SIG-M5 treated with dmso at 0.1 percent for 504 hours (cell line): Measurements from ENCODE around the gene FAM174C.

Source experiments
- DNase-seq: peaks from one replicate; lab custom pipeline; 2025; ENCODE audit not compliant: unreplicated experiment; lab: John Stamatoyannopoulos, UW

The FAM174C gene

DNA sequence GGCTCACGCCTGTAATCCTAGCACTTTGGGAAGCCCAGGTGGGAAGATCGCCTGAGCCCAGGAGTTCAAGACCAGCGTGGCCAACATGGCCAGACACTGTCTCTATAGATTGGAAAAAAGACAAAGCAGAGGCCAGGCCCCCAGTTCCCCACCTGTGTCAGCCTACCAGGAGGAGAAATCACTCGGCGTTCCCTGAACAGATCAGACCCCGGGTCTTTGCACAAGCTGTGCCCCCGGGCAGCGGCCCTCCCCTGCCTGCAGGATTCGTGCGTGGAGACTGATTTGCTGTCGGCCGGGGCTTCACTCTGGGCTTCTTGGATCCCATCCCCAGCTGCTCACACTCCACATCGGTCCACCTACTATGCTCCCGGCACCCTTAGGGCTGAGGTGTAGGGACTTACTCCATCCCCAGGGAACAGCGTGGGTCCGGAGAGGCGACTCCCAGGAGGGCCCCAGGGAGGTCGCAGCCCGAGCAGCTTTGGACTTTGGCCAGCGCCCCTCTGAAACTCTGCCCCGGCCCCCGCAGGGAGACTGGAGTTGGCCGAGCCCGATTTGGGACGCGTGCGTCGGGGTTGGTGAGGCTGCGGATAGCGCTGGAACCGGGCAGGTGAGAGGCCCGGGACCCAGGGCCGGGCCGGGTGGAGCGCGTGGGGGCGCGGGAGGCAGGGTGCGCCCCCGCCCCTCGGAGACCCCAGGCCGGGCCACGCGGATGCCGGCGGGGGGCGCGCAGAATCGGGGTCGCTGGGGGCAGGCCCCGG is 9.8 kb downstream of the FAM174C start:
- no peak for DNase-seq

DNA sequence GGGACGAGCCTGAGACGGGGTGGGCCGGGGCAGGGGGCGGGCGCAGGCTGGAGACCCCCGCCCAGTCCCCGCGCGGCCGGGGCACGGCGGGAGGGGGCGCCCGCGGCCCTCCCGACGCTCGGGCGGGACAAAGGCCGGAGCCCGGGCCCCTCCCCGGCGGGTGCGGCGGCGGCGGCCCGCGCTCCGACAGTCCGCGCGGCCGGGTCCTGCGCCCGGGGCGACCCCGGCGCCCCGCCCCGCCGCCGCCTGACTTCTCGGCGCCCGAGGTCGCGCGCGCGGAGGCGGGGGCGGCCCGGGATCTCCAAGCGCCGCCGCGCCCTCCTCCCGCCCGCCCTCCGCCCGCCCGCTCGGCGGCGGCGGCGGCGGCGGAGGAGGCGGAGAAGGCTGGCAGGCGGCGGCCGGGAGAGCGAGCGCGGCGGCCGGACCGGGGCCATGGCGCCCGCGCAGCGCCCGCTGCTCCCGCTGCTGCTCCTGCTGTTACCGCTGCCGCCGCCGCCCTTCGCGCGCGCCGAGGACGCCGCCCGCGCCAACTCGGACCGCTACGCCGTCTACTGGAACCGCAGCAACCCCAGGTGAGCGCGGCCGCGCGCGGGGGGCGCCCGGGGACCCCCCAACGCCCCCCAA is 10.5 kb downstream of the FAM174C start, which contains the start of gene EFNA2:
Gene EFNA2, plus strand, starts transcription at position 137 of the 624 bp plus-strand sequence. Its CDS starts 296 bp downstream, at position 433.
- no peak for DNase-seq

DNA sequence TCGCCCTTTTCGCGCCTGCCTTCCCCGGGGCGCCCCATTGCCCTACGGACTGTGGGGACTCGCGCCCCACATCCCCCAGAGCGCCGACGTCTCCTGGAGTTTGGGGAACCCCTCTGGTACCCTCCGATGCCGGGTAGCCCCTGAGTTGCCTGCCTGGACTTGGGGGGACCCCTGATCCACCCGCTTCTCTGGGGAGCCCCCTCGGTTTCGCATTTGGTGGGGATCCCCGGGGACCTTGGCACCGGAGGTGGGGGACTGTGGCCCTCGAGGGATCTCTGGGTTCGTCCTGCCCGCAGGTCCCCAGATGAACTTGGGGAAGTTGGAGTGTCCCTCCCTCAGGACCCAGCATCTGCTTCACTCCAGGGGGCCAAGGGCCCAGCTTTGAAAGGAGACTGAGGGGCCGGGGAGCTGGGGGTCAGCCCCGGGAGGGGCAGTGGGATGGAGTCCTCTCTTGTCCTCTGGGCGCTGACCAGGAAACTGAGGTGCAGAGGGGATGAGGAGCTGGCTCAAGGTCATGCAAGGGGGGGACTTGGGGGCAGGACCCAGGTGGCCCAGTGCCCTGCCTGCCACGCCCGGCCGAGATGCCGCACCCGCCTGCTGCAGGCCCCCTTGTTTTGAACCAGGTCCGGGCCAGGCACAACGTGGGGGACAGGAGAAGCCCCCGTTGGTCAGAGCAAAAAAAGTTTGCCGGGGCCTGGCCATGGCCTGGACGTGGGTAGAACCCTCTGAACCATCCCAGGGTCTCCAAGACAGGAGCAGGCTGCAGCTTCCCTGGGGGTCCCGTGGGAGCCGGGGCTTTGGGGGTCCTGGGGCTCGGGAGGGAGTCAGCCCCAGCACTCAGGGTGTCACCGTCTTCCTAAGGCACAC is 11.4 kb downstream of the FAM174C start:
- no peak for DNase-seq

DNA sequence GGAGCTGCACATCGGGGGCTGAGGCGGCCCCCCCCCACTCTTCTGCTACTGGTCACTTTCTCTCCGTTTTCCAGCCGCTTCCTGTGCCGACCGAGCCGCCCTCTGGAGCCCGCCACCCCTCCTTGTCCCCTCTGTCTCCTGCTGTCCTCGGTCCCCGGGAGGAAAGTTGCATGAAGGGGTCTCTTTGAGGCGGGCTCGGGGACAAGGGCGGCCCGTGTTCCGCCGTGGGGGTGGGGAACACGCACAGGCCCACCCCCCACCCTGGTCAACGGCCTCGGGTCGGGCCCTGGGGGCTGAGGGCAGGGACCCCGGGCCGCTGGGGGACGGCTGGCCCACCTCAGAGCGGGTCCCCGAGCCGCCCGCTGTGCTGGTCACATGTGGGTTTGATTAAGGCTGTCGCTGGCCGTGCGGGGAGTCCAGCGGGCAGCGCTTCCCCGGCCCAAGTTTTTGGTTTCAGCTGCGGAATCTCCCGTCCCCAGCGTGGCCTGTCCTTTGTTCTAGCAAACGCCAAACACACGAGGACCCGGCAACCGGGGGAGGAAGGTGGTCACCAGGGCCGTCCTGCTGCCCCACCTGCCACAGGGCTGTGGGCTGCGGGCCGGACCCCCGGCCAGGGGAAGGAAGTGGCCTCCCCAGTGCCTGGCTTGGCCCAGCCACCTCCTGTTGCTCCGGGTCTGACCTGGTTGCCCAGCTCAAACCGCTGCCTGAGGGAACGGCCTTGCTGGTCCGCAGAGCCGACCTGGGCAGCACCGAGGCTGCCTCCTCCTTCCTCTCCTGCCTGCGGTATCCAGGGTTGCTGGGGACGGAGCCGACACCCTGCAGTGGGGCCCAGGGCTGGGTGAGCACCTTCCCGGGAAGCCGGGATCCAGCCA is 12.3 kb downstream of the FAM174C start:
- DNase-seq: no peak

DNA sequence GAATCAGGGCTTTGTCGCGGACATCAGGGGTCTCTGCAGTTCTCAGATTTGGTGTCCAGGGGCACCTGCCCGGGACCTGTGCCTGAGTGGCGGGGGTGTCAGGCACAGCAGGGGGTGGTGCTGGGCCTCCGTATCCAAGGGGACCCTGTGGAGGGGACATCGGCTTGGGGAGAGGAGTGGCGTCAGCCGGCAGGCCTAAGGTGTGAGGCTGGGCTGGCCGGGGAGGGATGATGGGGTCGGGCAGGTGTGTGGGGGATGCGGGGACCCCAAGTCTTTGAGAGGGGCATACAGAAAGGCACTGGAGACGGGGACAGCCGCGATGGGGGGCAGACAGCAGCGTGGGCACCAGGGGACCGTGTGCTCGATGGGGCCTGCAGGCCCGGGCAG is 12.9 kb downstream of the FAM174C start:
- no peak for DNase-seq

DNA sequence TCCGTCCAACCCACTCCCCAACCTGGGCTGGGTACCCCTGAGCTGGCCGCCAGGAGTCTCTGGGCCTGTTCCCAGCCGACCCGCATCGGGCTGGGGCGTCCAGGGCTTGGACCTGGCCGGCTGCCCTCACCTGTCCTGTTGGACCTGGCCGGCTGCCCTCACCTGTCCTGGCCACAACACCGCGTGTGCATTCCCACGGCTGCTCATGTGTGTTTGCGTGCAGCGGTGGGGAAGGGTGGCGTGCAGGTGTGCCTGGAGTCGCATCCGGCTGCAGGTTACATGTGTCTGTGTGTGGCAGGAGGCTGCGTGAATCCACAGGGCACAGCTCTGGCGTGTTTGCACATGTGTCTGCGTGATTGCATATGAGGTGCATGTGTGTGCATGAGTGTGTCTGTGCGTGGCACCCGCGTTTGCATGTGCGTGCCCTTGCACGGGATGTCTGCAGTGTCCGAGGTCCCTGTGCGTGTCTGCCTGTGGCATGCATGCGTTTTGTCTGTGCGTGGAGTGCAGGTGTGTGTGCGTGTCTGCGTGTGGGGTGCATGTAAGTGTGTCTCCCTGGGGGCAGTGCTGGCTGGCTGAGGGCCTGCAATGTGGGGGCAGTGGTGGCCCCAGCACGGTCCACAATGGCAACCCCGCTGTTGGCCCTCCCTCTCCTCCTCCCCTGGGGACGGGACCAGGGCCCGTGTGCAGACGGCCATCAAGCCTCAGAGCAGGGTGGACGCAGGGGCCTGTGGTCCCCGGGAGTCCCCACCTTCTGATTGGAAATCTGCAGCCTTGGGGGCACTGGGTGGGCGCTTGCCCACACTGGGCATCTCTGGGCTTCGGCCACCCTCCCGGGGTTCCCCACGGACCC is 13.7 kb downstream of the FAM174C start:
- no peak for DNase-seq

DNA sequence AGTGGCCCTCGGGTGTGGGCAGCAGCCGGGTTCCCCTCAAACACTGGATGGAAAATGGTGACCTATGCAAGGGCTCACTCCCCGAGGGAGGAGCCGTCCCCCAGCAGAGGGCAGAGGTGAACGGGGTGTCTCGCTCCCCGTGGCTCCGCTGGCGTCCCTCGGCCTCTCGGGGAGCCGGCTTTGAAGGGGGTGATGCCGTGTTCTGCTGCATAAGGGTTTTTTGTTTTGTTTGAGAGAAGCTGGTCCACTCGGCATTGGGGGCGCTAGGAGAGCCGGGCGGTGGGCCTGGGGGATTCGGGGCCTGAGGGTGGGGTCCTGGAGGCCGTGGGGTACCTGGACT is 14.3 kb downstream of the FAM174C start:
- no peak for DNase-seq

DNA sequence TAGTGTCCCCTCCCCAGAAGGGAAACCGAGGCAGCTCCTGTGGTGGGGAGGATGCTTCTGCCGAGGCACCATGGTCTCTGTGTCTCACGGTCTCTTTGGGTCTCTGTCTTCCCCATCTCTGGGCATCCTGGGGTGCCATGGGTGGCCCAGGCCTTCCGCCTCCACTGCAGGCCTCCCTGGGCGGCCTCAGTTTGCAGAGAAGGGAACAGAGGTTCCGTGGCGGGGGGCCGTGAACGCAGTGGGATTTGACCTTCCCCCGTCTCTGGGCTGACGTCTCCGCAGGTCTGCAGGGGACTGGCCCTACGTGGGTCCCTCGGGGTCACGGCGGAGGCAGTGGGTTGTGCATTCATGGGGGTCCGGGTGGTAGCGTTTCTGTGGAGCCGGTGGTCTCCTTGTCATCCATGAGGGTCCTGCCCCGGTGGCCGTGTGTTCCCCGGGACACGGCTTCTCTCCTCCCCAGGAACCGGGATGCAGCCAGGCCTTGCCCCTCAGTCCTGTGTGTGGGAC is 14.9 kb downstream of the FAM174C start:
- DNase-seq: no peak

DNA sequence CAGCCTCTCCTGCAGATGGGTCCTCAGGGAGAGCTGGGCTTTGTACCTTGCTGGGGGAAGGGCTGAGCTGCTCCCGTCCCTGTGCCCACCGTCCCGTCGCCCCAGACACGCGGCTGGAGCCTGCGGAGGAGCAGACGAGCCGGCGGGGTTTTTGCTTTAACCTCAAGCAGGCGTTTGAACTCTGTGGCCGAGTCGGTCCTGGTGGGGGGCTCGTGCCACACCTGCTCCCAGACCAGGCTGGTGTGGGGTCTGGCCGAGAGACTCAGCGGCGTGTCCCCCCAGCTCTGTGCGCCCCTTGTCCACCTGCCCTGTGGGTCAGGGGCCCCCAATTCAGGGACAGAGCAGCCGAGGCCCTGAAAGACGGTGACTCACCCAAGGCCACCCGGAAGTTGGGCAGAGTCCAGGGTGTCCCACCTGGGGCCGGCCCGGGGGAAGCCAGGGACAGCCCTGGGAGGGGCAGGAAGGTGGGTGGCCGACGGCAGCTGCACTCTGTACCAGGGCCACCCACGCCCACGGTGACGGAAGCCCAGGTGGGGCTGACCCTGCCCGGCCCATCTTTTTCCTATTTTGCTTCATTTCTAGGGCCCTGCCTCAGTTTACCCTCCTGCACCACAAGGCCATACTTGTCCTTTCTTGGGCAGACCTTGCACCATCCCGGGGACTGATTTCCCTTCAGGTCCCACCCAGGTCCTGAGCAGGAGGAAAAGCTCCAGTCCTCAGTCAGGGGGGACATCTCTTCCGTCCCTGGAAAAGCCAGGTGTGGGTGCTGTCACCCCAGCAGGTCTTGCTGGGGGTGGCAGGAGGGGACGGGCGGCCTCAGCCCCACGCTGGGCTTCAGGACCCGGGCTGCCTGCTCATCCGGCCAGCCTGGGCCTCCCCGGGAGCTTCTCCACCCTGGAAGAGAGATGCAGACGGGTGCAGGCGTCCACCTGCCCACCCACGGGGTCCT is 15.6 kb downstream of the FAM174C start:
- DNase-seq: no peak

DNA sequence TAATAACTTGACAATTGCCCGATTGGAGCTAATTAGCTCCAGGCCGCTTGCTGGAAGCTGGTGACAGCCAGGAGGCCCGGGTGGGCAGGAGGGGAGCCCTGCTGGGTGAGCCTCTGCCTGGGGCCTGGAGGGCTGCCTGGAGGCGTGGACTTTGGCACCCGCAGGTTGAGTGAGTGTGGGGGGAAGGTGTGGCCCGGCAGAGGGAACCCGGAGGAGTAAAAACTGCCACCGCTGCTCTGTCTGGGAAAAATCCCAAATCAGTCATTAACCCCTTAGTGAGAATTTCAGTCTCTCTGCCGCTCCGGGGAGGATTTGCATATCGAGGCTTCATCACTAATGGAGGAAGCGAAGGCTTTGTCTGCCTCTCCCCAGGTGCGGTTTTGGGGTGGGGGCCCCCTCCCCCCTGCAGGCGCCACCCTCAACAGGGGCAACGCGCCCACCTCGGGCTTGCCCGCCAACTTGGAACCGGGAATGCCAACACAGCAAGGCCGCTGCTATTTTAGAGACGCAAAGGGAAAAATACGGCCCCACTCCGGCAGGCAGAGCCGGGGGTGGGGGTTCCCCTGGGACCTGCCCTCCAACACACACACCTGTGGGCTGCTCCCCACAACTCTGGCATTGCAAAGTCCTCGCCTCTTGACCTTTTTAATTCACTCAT is 16.6 kb downstream of the FAM174C start:
- DNase-seq: no peak

DNA sequence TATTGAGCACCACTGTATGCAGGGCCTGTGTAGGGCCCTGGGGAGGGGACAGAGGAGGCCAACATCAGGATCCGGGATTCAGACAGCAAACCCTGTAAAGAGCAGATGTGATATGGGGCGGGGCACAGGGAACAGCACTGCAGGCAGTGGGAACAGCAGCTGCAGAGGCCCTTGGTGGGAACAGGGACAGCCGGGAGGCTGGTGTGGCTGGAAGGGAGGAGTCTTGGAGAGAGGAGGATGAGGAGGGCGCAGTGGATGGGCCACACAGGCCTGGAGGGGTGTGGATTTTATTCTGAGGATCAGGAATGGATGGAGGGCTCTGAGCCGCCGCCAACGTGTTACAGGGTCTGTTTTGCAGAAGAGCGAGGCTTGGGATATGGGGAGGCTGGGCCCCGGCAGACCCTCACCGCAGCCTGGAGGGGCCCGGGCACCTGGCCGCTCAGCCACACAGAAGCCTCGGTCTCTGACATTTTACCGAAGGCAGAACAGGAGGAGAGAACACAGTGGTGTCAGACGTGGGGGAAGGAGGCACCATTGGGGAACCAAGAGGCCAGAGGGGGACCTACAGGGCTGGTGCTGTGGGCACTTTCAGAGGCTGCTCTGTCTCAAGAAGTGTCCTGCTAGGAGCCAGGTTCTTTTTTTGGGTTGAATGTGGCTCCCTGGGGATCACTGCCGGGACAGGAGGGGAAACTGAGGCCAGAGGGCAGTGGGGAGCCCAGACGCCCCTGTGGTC is 17.3 kb downstream of the FAM174C start:
- DNase-seq: no peak

DNA sequence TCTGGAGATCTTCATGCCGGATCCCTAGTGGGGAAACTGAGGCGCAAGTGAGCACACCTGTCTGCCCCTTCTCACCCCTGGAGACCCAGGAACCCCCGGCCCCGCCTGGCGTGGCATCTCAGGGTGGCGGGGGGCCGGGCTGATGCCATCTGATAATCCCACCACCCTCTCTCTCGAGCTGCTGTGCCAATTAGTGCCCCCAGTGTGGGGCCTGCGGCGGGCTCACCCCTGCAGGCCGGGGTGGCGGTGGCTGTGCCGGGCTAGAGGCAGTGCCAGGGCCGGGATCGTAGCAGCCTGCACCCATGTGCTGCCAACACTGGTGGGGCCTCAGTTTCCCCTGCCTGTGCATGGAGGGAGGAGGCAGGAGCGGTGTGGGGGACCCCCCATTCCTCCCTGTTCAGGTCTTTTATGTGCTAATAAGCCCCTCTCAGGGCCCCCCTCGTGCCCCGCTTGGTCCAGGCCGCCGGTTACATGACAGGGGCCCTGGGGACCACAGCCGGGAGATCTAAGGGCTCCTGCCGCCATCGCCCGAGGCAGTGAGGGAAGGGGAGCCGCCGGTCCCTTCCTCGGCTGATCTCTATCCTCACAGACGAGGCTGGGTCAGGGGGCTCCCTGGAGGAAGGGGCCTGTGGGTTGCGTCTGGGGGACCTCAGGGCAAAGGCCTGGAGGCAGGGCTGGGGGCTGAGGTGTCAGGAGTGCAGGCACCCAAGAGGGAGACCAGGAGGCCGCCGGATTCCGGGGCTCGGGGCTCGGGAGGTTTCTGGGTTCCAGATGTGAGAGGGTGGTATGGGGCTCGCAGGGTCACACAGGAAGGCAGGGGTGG is 18.7 kb downstream of the FAM174C start:
- DNase-seq: no peak

DNA sequence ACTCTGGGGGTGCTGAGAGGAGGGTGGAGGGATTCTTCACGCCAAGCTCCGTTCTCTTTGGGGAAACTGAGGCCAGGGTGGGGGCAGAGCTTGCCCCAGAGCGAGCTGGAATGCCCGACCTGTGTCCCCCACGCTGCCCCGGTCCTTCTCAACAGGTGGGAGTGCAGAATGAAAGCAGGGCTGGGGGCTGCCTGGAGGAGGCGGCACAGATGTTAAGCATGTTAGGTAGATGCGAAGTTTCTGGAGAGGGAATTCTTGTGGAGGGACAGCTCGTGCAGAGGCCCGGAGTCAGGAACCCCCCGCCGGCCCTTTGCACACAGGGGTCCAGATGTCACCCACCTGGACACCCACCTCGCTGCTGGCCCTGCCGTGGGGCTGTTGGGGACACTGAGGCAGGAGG is 19.4 kb downstream of the FAM174C start:
- no peak for DNase-seq

DNA sequence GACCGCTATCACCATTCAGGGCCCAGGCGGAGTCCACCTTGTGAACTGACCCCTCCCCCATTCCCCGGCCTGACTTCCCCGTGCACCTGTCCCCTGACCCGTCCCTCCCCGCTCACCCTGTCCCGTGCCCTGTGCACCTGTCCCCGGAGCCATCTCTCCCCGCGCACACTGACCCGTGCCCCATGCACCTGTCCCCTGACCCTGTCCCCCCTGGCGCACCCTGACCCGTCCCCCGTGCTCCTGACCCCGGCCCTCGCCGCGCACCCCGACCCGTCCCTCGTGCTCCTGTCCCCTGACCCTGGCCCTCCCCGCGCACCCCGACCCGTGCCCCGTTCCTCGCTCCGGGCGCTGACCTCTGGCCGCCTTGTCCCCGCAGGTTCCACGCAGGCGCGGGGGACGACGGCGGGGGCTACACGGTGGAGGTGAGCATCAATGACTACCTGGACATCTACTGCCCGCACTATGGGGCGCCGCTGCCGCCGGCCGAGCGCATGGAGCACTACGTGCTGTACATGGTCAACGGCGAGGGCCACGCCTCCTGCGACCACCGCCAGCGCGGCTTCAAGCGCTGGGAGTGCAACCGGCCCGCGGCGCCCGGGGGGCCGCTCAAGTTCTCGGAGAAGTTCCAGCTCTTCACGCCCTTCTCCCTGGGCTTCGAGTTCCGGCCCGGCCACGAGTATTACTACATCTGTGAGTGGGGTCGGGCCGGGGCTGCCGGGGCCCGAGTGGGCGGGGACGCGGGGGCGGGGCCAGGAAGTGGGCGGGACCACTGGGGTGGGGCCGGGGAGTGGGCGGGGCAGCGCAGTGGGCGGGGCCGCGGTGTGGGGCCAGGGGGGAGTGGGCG is 20.1 kb downstream of the FAM174C start:
- no peak for DNase-seq

DNA sequence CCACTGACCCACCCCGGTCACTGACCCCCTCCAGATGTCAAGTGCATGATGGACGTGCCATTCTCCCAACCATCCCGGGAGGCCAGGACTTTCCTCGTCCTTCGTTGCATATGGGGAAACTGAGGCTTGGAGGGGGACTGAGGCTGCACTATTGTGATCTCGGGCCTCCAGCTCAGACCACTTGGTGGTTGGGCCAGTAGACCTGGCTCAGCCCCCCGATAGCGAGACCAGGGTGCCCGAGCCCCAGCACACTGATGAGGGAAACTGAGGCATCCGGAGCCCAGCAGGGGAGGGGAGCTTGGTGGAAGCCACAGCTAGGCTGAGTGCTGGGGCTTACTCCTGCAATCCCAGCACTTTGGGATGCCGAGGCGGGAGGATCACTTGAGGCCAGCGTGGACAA is 20.7 kb downstream of the FAM174C start:
- no peak for DNase-seq
